Gastrocnemius medialis (tissue), 4 donors: ENCODE measurements around the gene SRP14. TPM values are rescaled to one million over a fixed set of nuclear protein-coding genes. Genes with fewer than 3 reads are reported as not detected.
"Not testable (repeated sequence)": the region's sequence is repeated elsewhere in the genome, so short reads cannot be mapped to it uniquely, and the experiment has no call there.

Experiments used
- ATAC-seq, 2 donors: fragments of 150-250 bp; one replicate each; pipeline ENCODE4 v1.9.1; 2016
- DNase-seq, 2 donors: peaks; one replicate each; pipeline ENCODE4 v3.0.0-alpha.2; 2019
- H3K27ac ChIP-seq, 4 donors: fragments of 200-600 bp; sonication (generic); 1 replicate in 1 of 4; 2 replicates in 3 of 4; pipeline ENCODE4 v1.5.1; 2016 to 2018; ENCODE audit warnings: mild to moderate bottlenecking in 2 of 4, moderate library complexity in 1 of 4
- H3K27me3 ChIP-seq, 3 donors: fragments of 200-600 bp; sonication (generic) in 2 of 3; 1 replicate in 1 of 3; 2 replicates in 2 of 3; pipeline versions ENCODE4 v1.5.1 to v1.6.0; 2016 to 2019; ENCODE audit warnings: mild to moderate bottlenecking in 1 of 3, moderate library complexity in 1 of 3
- H3K36me3 ChIP-seq, 2 donors: fragments of 200-600 bp; sonication (generic) in 1 of 2; one replicate each; pipeline ENCODE4 v1.5.1; 2017 to 2018
- H3K4me1 ChIP-seq, 2 donors: fragments of 200-600 bp; sonication (generic) in 1 of 2; one replicate each; pipeline ENCODE4 v1.5.1; 2016 to 2017; ENCODE audit warnings: mild to moderate bottlenecking in 2 of 2
- H3K4me3 ChIP-seq, 4 donors: fragments of 200-600 bp; sonication (generic) in 3 of 4; 1 replicate in 1 of 4; 2 replicates in 3 of 4; pipeline ENCODE4 v1.5.1; 2016 to 2019; ENCODE audit warnings: mild to moderate bottlenecking in 2 of 4
- H3K9me3 ChIP-seq, 3 donors: fragments of 200-600 bp; sonication (generic) in 2 of 3; 1 replicate in 1 of 3; 2 replicates in 2 of 3; pipeline ENCODE4 v1.5.1; 2016 to 2019
- CTCF ChIP-seq, 5 experiments: fragments of 450-650 bp in 3 of 5; fragments of 200-600 bp in 2 of 5; sonication (generic) in 2 of 5; IDR thresholded peaks in 4 of 5; conservative IDR thresholded peaks in 1 of 5; 1 replicate in 4 of 5; 2 replicates in 1 of 5; pipeline ENCODE4 v1.5.1; 2016 to 2019; ENCODE audit warnings: antibody characterized with exemption in 5 of 5, mild to moderate bottlenecking in 3 of 5, moderate library complexity in 3 of 5
- POLR2A ChIP-seq, 2 donors: fragments of 450-650 bp; IDR thresholded peaks; one replicate each; pipeline ENCODE4 v1.6.1; 2017; ENCODE audit warnings: antibody characterized with exemption in 2 of 2, mild to moderate bottlenecking in 2 of 2, moderate library complexity in 2 of 2
- in situ Hi-C, 4 donors: fragments of 200-750 bp; cut with MboI; loops; one replicate each; pipeline versions ENCODE4 v1.15.0 to v1.8.0; 2017; ENCODE audit warnings: low sequenced_read_pairs in 4 of 4
- intact Hi-C: fragments of 100-400 bp; cut with DNase I; formaldehyde crosslinking; loops from one replicate; pipeline ENCODE4 v1.15.1; 2023; ENCODE audit warnings: low total_unique reads
- total RNA-seq, 4 donors: library from RNA; depleted of rRNA; stranded (reverse); fragments of >200 nt; gene quantifications; one replicate each; pipeline versions ENCODE4 v1.1.0 to v1.2.3, GENCODE V29; 2016

The SRP14 gene
- total RNA-seq, 4 donors from 2014 or later = 180 to 244 (median 208) TPM

DNA sequence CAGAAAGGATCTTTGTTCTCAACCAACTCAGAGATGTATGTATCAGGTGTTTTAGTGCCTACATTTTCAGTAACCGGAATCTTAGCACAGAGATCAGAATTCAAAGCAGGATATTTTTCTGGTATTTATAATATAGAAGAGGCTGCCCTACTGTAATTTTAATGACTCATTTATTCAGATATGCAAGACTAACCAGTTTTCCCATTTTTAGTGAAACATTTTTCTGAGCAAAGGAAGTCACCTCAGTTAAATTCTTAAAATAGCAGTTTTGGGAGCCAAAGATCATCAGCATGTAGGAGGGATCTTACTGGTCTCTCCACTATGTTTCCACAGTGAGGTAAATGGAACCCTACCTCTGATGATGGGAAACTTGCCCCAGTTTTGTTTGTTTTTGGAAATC lies 42.0 kb downstream of the SRP14 start:
- Histone ChIP-seq H3K27me3 (no peaks in the 10 kb centered on the region), H3K27ac (no peak overlapping the region), H3K4me3 (no peak overlapping the region), H3K36me3 (peaks cover 0 to 78% of the 10 kb centered on the region in 2 donors), H3K4me1 (no peaks in the 10 kb centered on the region), H3K9me3 (no peaks in the 10 kb centered on the region)
- intact Hi-C loops (no loop called here), in situ Hi-C loops (no loop called here)
- ATAC-seq = no peak
- TF ChIP-seq CTCF (IDR thresholded peaks at IDR 0.05 in 4 of 5, conservative IDR thresholded peaks at IDR 0.05 in 1 of 5) (no peak), POLR2A (IDR thresholded peaks at IDR 0.05) (no peak)
- DNase-seq = no peak

DNA sequence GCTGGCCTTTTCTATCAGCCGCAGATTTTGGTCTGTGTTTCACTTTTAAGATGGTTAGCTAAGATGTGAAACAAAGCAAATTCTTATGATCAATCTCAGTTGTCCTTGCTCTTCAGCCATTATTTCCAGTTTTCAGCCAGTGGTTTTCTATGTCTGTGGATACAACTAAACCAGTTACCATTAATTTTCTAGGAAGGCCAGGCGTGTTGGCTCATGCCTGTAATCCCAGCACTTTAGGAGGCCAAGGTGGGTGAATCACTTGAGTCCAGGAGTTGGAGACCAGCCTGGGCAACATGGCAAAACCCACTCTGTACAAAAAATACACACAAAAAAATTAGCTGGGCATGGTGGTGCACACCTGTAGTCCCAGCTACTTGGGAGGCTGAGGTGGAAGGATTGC lies 42.8 kb downstream of the SRP14 start:
- H3K9me3 ChIP-seq, in situ Hi-C loops, H3K4me1 ChIP-seq, intact Hi-C loops, H3K27ac ChIP-seq, ATAC-seq, H3K27me3 ChIP-seq, H3K4me3 ChIP-seq, DNase-seq: not testable (repeated sequence)
- H3K36me3 ChIP-seq = peaks cover 0 to 79% of the 10 kb centered on the region in 2 donors

GRCh38 chr15:39992953-39993352 lies 46.0 kb downstream of the SRP14 start:
- H3K9me3 ChIP-seq, intact Hi-C loops, H3K27me3 ChIP-seq, ATAC-seq, H3K4me3 ChIP-seq, H3K4me1 ChIP-seq, H3K27ac ChIP-seq, DNase-seq, in situ Hi-C loops: not testable (repeated sequence)
- H3K36me3 ChIP-seq = peaks cover 0 to 93% of the 10 kb centered on the region in 2 donors

- TF ChIP-seq CTCF (IDR thresholded peaks at IDR 0.05 in 4 of 5, conservative IDR thresholded peaks at IDR 0.05 in 1 of 5) (no peak), POLR2A (IDR thresholded peaks at IDR 0.05) (no peak)
- intact Hi-C loops (no loop called here), in situ Hi-C loops (no loop called here)
- Histone ChIP-seq H3K4me3 (no peak overlapping the region), H3K36me3 (peaks cover 0 to 92% of the 10 kb centered on the region in 2 donors), H3K4me1 (no peaks in the 10 kb centered on the region), H3K27ac (no peak overlapping the region), H3K9me3 (no peaks in the 10 kb centered on the region), H3K27me3 (no peaks in the 10 kb centered on the region)
- DNase-seq (no peak), ATAC-seq (no peak)
Measured at GRCh38 chr15:39990706-39991105, 48.3 kb downstream of the SRP14 start.

DNA sequence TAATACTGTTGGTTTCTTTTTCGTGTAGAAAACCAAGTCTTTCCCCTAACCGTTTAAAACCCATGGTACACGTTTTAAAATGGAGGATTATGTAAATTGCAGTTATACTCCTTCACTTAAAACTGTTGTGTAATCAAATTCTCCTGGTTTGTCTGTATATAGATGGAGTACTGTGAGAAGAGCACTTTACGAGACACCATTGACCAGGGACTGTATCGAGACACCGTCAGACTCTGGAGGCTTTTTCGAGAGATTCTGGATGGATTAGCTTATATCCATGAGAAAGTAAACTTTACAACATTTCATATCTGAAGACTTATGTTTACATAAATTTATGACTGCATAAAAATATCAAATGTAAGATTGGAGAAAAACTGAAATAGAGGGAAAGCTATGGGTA lies 51.2 kb downstream of the SRP14 start:
- Histone ChIP-seq H3K4me1 (no peaks in the 10 kb centered on the region), H3K27ac (no peak overlapping the region), H3K4me3 (no peak overlapping the region), H3K9me3 (no peaks in the 10 kb centered on the region), H3K27me3 (no peaks in the 10 kb centered on the region), H3K36me3 (peaks cover 0 to 81% of the 10 kb centered on the region in 2 donors)
- ATAC-seq (no peak), DNase-seq (no peak)
- in situ Hi-C loops (no loop called here), intact Hi-C loops (no loop called here)
- TF ChIP-seq POLR2A (IDR thresholded peaks at IDR 0.05) = no peak

Other genes starting within 250 kb of the SRP14 start
- gene GPR176, start 118.9 kb downstream of the SRP14 start, total RNA-seq = 1 to 10 TPM; 1.1 to 3.0 (median 1.7) TPM
- gene EIF2AK4, start 105.1 kb downstream of the SRP14 start, total RNA-seq = 10 to 100 TPM; 18.8 to 37.5 (median 30.0) TPM
- gene BMF, start 69.7 kb upstream of the SRP14 start, total RNA-seq = 10 to 100 TPM in 1 of 4 donors, 1 to 10 TPM in 2, under 1 TPM in 1; 0.82 to 11.6 (median 3.2) TPM
- 1 to 10 TPM in 1 of 4 donors, under 1 TPM in 1, not detected in 2; 0.51 to 1.8 TPM for gene BUB1B, start 121.9 kb upstream of the SRP14 start, total RNA-seq
- 1 to 10 TPM in 3 of 4 donors, not detected in 1; 1.4 to 2.2 (median 1.5) TPM for gene PAK6, start 199.9 kb upstream of the SRP14 start, total RNA-seq
- gene ANKRD63, start 243.9 kb upstream of the SRP14 start, total RNA-seq = not detected